Activated naive CD8-positive, alpha-beta T cell treated with anti-CD3 and anti-CD28 coated beads, Interleukin-2, amount 10 ng/mL, durations not matched to agents 7 days and 5 days (primary cell): ENCODE data around the gene BTBD10. TPM values are rescaled to one million over a fixed set of nuclear protein-coding genes. Genes with fewer than 3 reads are reported as not detected.
"Not testable (repeated sequence)": the region's sequence is repeated elsewhere in the genome, so short reads cannot be mapped to it uniquely, and the experiment has no call there.

Source experiments
- ATAC-seq: fragments of 150-1000 bp; cut with Tn5 transposase; one replicate; pipeline ENCODE4 v1.10.0; 2021; ENCODE audit warnings: low read depth, moderate library complexity
- POLR2A ChIA-PET: fragments of 350-600 bp; sonication (Branson Sonifier 250); formaldehyde crosslinking; loops from one replicate; lab custom pipeline; 2021; ENCODE audit warnings: antibody characterized with exemption; lab: Charles Lee
- DNase-seq: peaks from one replicate; pipeline ENCODE4 v3.0.0; 2021
- H3K27ac Mint-ChIP-seq: one replicate; pipeline ENCODE4 v1.8.0; 2022; ENCODE audit warnings: mild to moderate bottlenecking, mixed read lengths
- H3K27me3 Mint-ChIP-seq: one replicate; pipeline ENCODE4 v1.8.0; 2022; ENCODE audit warnings: mild to moderate bottlenecking, moderate library complexity, mixed read lengths
- H3K36me3 Mint-ChIP-seq: one replicate; pipeline ENCODE4 v1.8.0; 2021; ENCODE audit warnings: mild to moderate bottlenecking, mixed read lengths
- H3K4me1 Mint-ChIP-seq: one replicate; pipeline ENCODE4 v1.8.0; 2021; ENCODE audit warnings: mixed read lengths
- H3K4me3 Mint-ChIP-seq: one replicate; pipeline ENCODE4 v1.8.0; 2022; ENCODE audit warnings: mild to moderate bottlenecking, moderate library complexity, mixed read lengths
- H3K9me3 Mint-ChIP-seq: one replicate; pipeline ENCODE4 v1.8.0; 2021; ENCODE audit warnings: mixed read lengths
- total RNA-seq, 2 experiments: library from RNA; stranded (reverse); gene quantifications; one replicate each; pipeline ENCODE4 v1.2.3, GENCODE V29; 2021

The BTBD10 gene
- total RNA-seq, 2 experiments from 2014 or later: 20.1 to 21.8 TPM

DNA sequence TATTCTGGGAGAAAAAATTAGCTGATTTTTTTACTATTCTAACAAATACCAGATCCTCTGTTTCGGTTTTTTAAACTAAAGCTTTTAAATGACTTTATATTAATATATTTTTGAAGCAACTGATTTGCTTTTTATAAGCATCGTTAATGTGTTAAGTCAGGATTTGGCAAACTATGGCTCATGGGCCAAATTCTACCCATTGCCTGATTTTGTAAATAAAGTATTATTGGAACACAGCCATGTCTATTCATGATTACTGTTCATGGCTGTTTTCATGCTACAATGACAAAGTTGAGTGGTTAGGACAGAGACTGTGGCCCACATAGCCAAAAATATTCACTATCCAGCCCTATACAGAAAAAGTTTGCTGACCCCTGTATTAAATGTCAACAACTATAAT lies 29.6 kb downstream of the BTBD10 start:
- H3K9me3 Mint-ChIP-seq: peaks cover 4% of the 10 kb centered on the region
- no peak overlapping the region for H3K4me3 Mint-ChIP-seq
- POLR2A ChIA-PET: no interaction called here
- DNase-seq (no peak), ATAC-seq (no peak)
- H3K27me3 Mint-ChIP-seq: no peaks in the 10 kb centered on the region
- no peak overlapping the region for H3K27ac Mint-ChIP-seq
- H3K4me1 Mint-ChIP-seq: peaks cover 18% of the 10 kb centered on the region
- H3K36me3 Mint-ChIP-seq: peaks cover 36% of the 10 kb centered on the region

DNA sequence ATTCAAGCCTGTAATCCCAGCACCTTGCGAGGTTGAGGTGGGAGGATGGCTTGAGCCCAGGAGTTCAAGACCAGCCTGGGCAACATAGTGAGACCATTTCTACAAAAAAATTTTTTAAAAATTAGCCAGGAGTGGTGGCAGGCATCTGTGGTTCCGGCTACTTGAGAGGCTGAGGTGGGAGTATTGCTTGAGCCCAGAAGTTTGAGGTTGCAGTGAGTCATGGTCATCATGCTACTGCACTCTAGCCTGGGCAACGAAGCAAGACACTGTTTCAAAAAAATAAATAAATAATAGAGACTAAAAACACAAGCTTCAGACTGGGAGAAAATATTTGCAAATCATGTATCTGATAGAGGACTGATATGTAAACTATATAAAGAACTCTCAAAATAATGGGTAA lies 33.2 kb downstream of the BTBD10 start:
- Mint-ChIP-seq H3K9me3 (peaks cover 9% of the 10 kb centered on the region), H3K27ac (no peak overlapping the region), H3K4me1 (peaks cover 12% of the 10 kb centered on the region), H3K27me3 (no peaks in the 10 kb centered on the region), H3K36me3 (peaks cover 42% of the 10 kb centered on the region), H3K4me3 (no peak overlapping the region)
- POLR2A ChIA-PET: no interaction called here
- DNase-seq: no peak
- no peak for ATAC-seq

DNA sequence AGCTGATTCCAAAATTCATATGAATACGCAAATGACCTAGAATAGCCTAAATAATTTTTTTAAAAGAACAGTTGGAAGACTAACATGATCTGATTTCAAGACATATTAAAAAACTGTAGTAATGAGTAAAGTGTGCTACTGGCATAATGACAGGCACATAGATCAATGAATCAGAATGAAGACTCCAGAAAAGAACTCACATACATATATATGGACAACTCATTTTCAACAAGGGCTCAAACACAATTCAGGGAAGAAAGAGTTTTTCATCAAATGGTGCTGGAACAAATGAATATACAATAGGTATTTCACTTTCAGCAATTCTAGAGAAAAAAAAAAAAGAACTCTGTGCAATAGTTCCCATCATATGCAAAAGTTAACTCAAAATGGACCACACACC lies 33.7 kb downstream of the BTBD10 start:
- no peak for ATAC-seq
- DNase-seq: no peak
- no peak overlapping the region for H3K4me3 Mint-ChIP-seq
- H3K4me1 Mint-ChIP-seq: peaks cover 9% of the 10 kb centered on the region
- H3K27ac Mint-ChIP-seq: no peak overlapping the region
- POLR2A ChIA-PET: no interaction called here
- H3K27me3 Mint-ChIP-seq: no peaks in the 10 kb centered on the region
- H3K36me3 Mint-ChIP-seq: peaks cover 42% of the 10 kb centered on the region
- peaks cover 10% of the 10 kb centered on the region for H3K9me3 Mint-ChIP-seq

DNA sequence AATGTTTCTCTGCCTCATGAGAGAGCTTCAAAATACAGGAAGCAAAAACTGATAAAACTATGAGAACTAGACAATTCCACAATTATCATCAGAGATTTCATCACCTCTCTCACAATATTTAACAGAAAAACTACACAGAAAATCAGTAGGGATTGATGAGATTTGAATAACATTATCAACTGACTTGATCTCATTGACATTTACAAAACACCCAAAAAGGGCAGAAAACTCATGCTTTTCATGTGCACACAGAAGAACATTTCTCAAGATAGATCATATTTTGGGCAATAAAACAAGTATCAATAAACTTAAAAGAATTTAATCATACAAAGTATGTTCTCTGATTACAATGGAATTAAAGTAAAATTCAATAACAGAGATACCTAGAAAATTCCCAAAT lies 35.6 kb downstream of the BTBD10 start:
- Mint-ChIP-seq H3K36me3 (peaks cover 39% of the 10 kb centered on the region), H3K4me3 (no peak overlapping the region), H3K4me1 (peaks cover 5% of the 10 kb centered on the region), H3K27me3 (no peaks in the 10 kb centered on the region), H3K9me3 (peaks cover 10% of the 10 kb centered on the region), H3K27ac (no peak overlapping the region)
- ATAC-seq (no peak), DNase-seq (no peak)
- POLR2A ChIA-PET: no interaction called here

DNA sequence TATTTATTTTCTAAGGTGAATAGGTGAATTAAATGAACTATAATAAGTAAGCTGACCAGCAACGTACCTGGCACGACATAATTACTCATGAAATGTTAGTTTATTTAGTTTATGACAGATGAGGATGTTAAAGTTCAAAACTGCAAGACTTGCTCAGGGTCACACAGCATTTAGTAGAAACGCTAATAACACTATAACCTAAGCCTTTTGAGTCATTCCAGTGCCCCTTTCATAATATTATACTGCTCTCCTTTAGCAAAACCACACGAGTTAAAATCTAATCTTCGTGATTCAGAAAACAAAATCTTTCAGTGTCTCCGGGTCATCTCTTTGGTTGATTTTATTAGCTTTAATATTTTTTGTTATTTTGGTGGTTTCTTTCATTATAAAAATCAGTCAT lies 39.6 kb downstream of the BTBD10 start:
- Mint-ChIP-seq H3K9me3 (peaks cover 9% of the 10 kb centered on the region), H3K4me3 (no peak overlapping the region), H3K4me1 (peaks cover 2% of the 10 kb centered on the region), H3K27me3 (no peaks in the 10 kb centered on the region), H3K27ac (no peak overlapping the region), H3K36me3 (peaks cover 25% of the 10 kb centered on the region)
- ATAC-seq: no peak
- POLR2A ChIA-PET: no interaction called here
- no peak for DNase-seq

DNA sequence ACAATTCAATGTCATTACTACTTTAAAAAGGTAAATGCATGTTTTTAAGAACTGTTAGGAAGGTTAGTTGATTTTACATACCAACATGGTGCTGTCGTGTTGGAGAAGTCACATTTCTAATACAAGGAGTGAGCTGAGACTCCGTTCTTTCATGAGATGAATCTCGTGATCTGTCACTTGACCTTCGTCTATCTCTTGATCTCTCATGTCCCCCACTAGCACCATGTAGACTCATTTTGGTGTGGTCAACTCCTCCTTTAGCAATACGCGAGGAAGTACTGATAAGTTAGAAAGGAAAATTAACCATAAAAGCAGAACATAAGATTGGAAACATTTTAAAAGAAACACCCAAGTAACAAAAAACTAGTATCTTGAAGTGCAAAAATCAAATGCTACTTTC lies 41.5 kb downstream of the BTBD10 start:
- POLR2A ChIA-PET: no interaction called here
- peaks cover 3% of the 10 kb centered on the region for H3K9me3 Mint-ChIP-seq
- H3K4me1 Mint-ChIP-seq: peaks cover 2% of the 10 kb centered on the region
- H3K27ac Mint-ChIP-seq: no peak overlapping the region
- no peak for DNase-seq
- peaks cover 21% of the 10 kb centered on the region for H3K36me3 Mint-ChIP-seq
- H3K27me3 Mint-ChIP-seq: no peaks in the 10 kb centered on the region
- ATAC-seq: no peak
- H3K4me3 Mint-ChIP-seq: no peak overlapping the region

DNA sequence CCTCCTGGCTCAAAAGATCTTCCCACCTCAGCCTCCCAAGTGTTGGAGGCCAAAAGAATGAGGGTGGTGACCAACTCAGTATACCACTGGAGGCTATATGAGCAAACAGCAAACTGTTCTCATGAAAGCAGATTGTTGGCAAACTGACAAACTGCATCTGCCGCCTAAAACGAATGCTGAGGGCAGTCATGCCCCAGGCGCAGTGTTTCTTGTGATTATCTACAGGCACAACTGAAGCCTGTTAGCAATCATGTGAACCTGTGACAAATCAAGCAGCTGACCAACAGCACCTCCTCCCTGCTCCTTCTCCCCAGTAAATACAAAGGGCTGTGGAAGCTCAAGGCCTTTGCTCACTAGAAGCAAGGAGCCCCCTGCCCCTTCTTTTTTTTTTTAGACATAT lies 47.8 kb downstream of the BTBD10 start:
- Mint-ChIP-seq H3K36me3 (peaks cover 30% of the 10 kb centered on the region), H3K27me3 (no peaks in the 10 kb centered on the region), H3K9me3 (no peaks in the 10 kb centered on the region), H3K27ac (no peak overlapping the region), H3K4me1 (no peaks in the 10 kb centered on the region), H3K4me3 (no peak overlapping the region)
- ATAC-seq (no peak), DNase-seq (no peak)
- POLR2A ChIA-PET: no interaction called here

DNA sequence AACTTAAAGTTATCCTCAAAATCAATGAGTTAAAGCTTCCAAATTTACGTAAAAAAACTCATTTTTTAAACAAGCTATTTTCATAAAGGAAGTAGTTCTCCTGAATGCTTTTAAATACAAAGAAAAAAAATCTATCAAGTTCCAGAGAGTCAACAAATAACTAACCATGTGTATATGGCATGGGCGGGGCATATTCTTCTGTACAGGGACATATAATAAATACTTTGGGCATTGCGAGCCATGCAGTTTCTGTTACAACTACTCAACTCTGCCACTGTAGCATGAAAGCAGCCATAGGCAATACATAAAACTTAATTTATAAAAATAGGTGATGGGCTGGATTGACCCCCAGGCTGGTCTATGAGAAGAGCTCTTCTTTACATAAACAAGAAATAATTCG lies 57.8 kb downstream of the BTBD10 start:
- Mint-ChIP-seq H3K9me3 (peaks cover 10% of the 10 kb centered on the region), H3K4me1 (no peaks in the 10 kb centered on the region), H3K36me3 (peaks cover 41% of the 10 kb centered on the region), H3K27ac (no peak overlapping the region), H3K27me3 (no peaks in the 10 kb centered on the region), H3K4me3 (no peak overlapping the region)
- no peak for DNase-seq
- POLR2A ChIA-PET: no interaction called here
- no peak for ATAC-seq

DNA sequence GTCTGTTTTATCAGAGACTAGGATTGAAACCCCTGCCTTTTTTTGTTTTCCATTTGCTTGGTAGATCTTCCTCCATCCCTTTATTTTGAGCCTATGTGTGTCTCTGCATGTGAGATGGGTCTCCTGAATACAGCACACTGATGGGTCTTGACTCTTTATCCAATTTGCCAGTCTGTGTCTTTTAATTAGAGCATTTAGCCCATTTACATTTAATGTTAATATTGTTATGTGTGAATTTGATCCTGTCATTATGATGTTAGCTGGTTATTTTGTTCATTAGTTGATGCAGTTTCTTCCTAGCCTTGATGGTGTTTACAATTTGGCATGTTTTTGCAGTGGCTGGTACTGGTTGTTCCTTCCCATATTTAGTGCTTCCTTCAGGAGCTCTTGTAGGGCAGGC lies 64.7 kb downstream of the BTBD10 start:
- peaks cover 44% of the 10 kb centered on the region for H3K36me3 Mint-ChIP-seq
- H3K4me3 Mint-ChIP-seq, H3K27ac Mint-ChIP-seq, POLR2A ChIA-PET, H3K27me3 Mint-ChIP-seq, DNase-seq, H3K4me1 Mint-ChIP-seq, ATAC-seq: not testable (repeated sequence)
- peaks cover 15% of the 10 kb centered on the region for H3K9me3 Mint-ChIP-seq

DNA sequence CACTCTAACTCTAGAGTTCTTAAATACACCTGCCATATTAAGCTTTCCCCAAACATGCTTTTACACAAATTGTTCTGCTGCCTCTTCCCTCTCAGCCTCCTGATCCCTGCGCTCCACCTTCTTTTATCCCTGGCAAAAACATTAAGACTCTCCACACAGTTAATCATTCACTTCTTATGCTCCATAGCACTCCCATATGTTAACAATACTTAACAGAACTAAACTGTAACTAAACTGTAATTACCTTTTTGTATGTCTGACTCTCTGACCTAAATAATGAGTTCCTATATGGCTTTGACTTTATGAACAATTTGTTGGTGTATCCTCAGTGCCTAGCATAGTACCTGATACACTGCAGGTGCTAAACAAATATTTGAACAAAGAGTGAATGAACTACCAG lies 71.8 kb downstream of the BTBD10 start:
- Mint-ChIP-seq H3K9me3 (peaks cover under 1% of the 10 kb centered on the region), H3K36me3 (peaks cover 38% of the 10 kb centered on the region), H3K27me3 (no peaks in the 10 kb centered on the region), H3K4me1 (no peaks in the 10 kb centered on the region), H3K27ac (no peak overlapping the region), H3K4me3 (no peak overlapping the region)
- ATAC-seq (no peak), DNase-seq (no peak)
- POLR2A ChIA-PET: no interaction called here

DNA sequence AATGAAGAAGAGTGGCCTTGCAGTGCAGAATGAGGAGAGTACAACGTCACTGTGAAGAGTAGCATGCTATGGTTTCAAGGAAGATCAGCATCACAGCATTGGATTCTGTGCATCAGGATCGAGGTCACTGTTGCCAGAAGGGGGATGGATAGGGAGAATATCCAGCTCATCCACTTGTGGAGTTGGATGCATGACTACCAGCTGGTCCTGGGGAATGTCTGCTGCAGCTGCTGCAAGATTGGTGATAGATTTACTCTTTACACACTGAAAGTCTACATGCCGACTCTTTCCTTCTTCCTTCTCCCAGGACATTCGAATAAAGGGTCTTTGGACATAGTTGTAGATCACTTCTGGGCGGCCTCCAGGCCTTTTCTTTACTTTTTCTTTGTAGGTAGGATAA lies 74.3 kb downstream of the BTBD10 start:
- POLR2A ChIA-PET: no interaction called here
- Mint-ChIP-seq H3K9me3 (no peaks in the 10 kb centered on the region), H3K36me3 (peaks cover 37% of the 10 kb centered on the region), H3K27ac (no peak overlapping the region), H3K4me1 (no peaks in the 10 kb centered on the region), H3K27me3 (no peaks in the 10 kb centered on the region), H3K4me3 (no peak overlapping the region)
- no peak for ATAC-seq
- DNase-seq: no peak

DNA sequence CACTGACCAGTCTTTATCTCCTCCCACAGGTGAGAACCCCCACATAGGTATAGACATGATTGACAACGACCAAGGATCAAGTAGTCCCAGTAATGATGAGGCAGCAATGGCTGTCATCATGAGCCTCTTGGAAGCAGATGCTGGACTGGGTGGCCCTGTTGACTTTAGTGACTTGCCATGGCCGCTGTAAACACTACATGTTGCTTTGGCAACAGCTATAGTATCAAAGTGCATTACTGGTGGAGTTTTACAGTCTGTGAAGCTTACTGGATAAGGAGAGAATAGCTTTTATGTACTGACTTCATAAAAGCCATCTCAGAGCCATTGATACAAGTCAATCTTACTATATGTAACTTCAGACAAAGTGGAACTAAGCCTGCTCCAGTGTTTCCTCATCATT lies 76.5 kb downstream of the BTBD10 start:
- Mint-ChIP-seq H3K36me3 (peaks cover 38% of the 10 kb centered on the region), H3K4me1 (no peaks in the 10 kb centered on the region), H3K9me3 (no peaks in the 10 kb centered on the region), H3K27me3 (no peaks in the 10 kb centered on the region), H3K4me3 (no peak overlapping the region), H3K27ac (no peak overlapping the region)
- POLR2A ChIA-PET: no interaction called here
- no peak for DNase-seq
- no peak for ATAC-seq

DNA sequence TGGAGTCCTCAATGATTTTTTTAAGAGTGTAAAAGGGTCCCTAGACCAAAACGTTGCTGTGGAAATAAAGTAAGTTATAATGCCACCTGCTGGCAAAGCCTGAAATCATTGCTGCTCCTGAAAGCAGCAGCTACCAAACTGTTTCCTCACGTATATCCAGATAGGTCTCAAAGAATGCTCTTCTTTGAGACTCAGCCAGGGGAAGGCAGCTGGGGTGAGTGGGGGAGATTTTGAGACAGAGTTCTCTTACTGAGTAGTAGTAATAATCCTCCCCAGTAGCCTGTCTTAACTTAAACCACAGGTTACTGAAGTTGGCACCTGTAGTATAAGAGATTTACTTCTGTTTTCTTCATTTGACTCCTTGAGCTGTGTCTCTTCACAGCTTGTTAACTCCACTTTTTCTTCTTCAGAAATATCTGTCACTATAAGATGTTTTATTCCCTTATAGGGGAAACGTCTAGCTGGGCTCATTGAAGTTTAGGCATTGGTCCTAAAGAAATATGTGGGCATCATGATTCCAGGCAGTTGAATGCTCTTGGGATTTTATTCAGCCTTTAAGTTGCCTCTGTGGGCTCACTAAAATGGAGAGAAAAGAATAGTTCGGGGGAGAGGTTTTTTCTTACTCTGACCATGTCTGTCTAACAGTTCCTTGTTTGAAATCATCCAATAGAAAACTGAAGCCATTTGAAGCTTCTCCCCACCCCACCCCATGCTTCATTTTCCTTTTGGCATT lies 77.9 kb downstream of the BTBD10 start:
- Mint-ChIP-seq H3K4me1 (no peaks in the 10 kb centered on the region), H3K4me3 (no peak overlapping the region), H3K27me3 (no peaks in the 10 kb centered on the region), H3K9me3 (no peaks in the 10 kb centered on the region), H3K36me3 (peaks cover 29% of the 10 kb centered on the region), H3K27ac (no peak overlapping the region)
- POLR2A ChIA-PET: no interaction called here
- DNase-seq (no peak), ATAC-seq (no peak)

DNA sequence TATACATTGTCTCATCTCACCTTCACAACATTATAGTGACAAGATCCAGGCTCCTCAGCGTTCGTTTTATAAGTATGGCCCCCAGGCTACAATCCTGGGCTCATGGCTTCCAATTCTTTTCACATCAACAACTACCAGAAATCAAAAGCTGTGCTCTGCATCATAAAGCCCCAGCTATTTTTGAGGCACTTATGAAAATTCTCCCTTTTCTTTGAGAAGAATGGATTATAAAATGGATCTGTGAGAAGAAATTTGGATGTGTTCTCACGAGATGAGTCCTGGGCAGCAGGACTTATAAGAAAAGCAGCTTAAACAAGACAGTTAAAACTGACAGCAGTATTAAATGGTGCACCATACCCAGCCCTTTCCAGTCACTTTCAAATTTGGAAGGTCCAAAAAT lies 80.3 kb downstream of the BTBD10 start:
- no peaks in the 10 kb centered on the region for H3K4me1 Mint-ChIP-seq
- H3K36me3 Mint-ChIP-seq: peaks cover 20% of the 10 kb centered on the region
- POLR2A ChIA-PET: no interaction called here
- H3K4me3 Mint-ChIP-seq: no peak overlapping the region
- H3K27ac Mint-ChIP-seq: no peak overlapping the region
- no peaks in the 10 kb centered on the region for H3K9me3 Mint-ChIP-seq
- no peaks in the 10 kb centered on the region for H3K27me3 Mint-ChIP-seq
- DNase-seq: no peak
- no peak for ATAC-seq
